Measurements from ENCODE around the gene GABRA4.

GABRA4 gene

GRCh38 chr4:46949822-46950221 is 43.6 kb downstream of the GABRA4 start:
- Histone ChIP-seq H3K36me3 (ENCODE audit: control insufficient read depth in 2 of 2, insufficient read depth in 1 of 2, low read length in 2 of 2) (no peaks in the 10 kb centered on the region), H3K4me3 (ENCODE audit: low read depth, low read length) (no peak overlapping the region), H3K4me1 (ENCODE audit: control insufficient read depth, insufficient read depth, low read length) (no peaks in the 10 kb centered on the region), H3K27ac (ENCODE audit: extremely low read depth, low read depth, low read length) (no peak overlapping the region), H3K9me3 (ENCODE audit: control insufficient read depth, insufficient read depth, low read depth, low read length) (no peaks in the 10 kb centered on the region)
- ChIA-PET POLR2A (no interaction called here), CTCF (no interaction called here)
- no peak for TF ChIP-seq ZNF366 (tag by site-specific recombination; conservative IDR thresholded peaks at IDR 0.05)
- TF ChIP-seq ZBTB17 (tag by site-specific recombination; IDR thresholded peaks at IDR 0.05) = no peak
- TF ChIP-seq ZNF658 (tag by site-specific recombination; IDR thresholded peaks at IDR 0.05) = no peak
- no peak for TF ChIP-seq ZNF785 (tag by site-specific recombination; IDR thresholded peaks at IDR 0.05)
- TF ChIP-seq ZNF362 (tag by site-specific recombination; IDR thresholded peaks at IDR 0.05) = no peak
- TF ChIP-seq GLIS1 (tag by site-specific recombination; IDR thresholded peaks at IDR 0.05) = no peak
- no peak for TF ChIP-seq ZNF248 (tag by site-specific recombination; IDR thresholded peaks at IDR 0.05)
- TF ChIP-seq CTCF (tag by site-specific recombination; IDR thresholded peaks at IDR 0.05) = no peak
- TF ChIP-seq ZNF596 (tag by site-specific recombination; IDR thresholded peaks at IDR 0.05) = no peak
- no peak for TF ChIP-seq ZXDB (tag by site-specific recombination; IDR thresholded peaks at IDR 0.05)
- TF ChIP-seq ZNF585B (tag by site-specific recombination; IDR thresholded peaks at IDR 0.05) = no peak
- no peak for TF ChIP-seq ZNF292 (tag by site-specific recombination; IDR thresholded peaks at IDR 0.05; ENCODE audit: borderline replicate concordance, low read depth)
- no peak for TF ChIP-seq ZNF600 (tag by site-specific recombination; IDR thresholded peaks at IDR 0.05)
- TF ChIP-seq ZNF394 (tag by site-specific recombination; IDR thresholded peaks at IDR 0.05; ENCODE audit: borderline replicate concordance) = no peak

- Histone ChIP-seq H3K36me3 (ENCODE audit: control insufficient read depth in 2 of 2, insufficient read depth in 1 of 2, low read length in 2 of 2) (no peaks in the 10 kb centered on the region), H3K27ac (ENCODE audit: extremely low read depth, low read depth, low read length) (no peak overlapping the region), H3K4me1 (ENCODE audit: control insufficient read depth, insufficient read depth, low read length) (no peaks in the 10 kb centered on the region), H3K4me3 (ENCODE audit: low read depth, low read length) (no peak overlapping the region), H3K9me3 (ENCODE audit: control insufficient read depth, insufficient read depth, low read depth, low read length) (no peaks in the 10 kb centered on the region)
- ChIA-PET CTCF (no interaction called here), POLR2A (no interaction called here)
- TF ChIP-seq ZNF544 (tag by site-specific recombination; IDR thresholded peaks at IDR 0.05) = no peak
- TF ChIP-seq ZNF548 (tag by site-specific recombination; IDR thresholded peaks at IDR 0.05) = no peak
- TF ChIP-seq ZNF157 (tag by site-specific recombination; IDR thresholded peaks at IDR 0.05) = no peak
- TF ChIP-seq KLF7 (tag by site-specific recombination; IDR thresholded peaks at IDR 0.05; ENCODE audit: borderline replicate concordance) = no peak
- no peak for TF ChIP-seq ZNF670 (tag by site-specific recombination; IDR thresholded peaks at IDR 0.05; ENCODE audit: low read depth)
- no peak for TF ChIP-seq RBAK (tag by site-specific recombination; IDR thresholded peaks at IDR 0.05)
- no peak for TF ChIP-seq ZNF394 (tag by site-specific recombination; IDR thresholded peaks at IDR 0.05; ENCODE audit: borderline replicate concordance)
- no peak for TF ChIP-seq ZNF23 (tag by site-specific recombination; IDR thresholded peaks at IDR 0.05; ENCODE audit: borderline replicate concordance)
Observed at GRCh38 chr4:46947541-46947940, 45.8 kb downstream of the GABRA4 start.

GRCh38 chr4:46946919-46947536 is 46.4 kb downstream of the GABRA4 start:
- Histone ChIP-seq H3K4me3 (ENCODE audit: low read depth, low read length) (no peak overlapping the region), H3K27ac (ENCODE audit: extremely low read depth, low read depth, low read length) (no peak overlapping the region)
- POLR2A ChIA-PET = no interaction called here
- TF ChIP-seq TRIM28 (IDR thresholded peaks at IDR 0.05; ENCODE audit: borderline replicate concordance, low read length) (no peak), KLF7 (tag by site-specific recombination; IDR thresholded peaks at IDR 0.05; ENCODE audit: borderline replicate concordance) (no peak), ZNF513 (tag by site-specific recombination; IDR thresholded peaks at IDR 0.05) (no peak), BCL11B (tag by site-specific recombination; IDR thresholded peaks at IDR 0.05; ENCODE audit: low read depth) (no peak), ZNF585B (tag by site-specific recombination; IDR thresholded peaks at IDR 0.05) (no peak), ZNF571 (tag by site-specific recombination; IDR thresholded peaks at IDR 0.05) (no peak), ZNF354C (tag by site-specific recombination; IDR thresholded peaks at IDR 0.05; ENCODE audit: borderline replicate concordance, low read depth) (no peak), ZNF76 (tag by site-specific recombination; IDR thresholded peaks at IDR 0.05; ENCODE audit: borderline replicate concordance, low read depth) (no peak), ZNF792 (tag by site-specific recombination; IDR thresholded peaks at IDR 0.05) (no peak), ZNF132 (tag by site-specific recombination; IDR thresholded peaks at IDR 0.05; ENCODE audit: borderline replicate concordance) (no peak), ZNF121 (tag by site-specific recombination; IDR thresholded peaks at IDR 0.05) (no peak)

More at GRCh38 chr4:46946919-46947536, 46.4 kb downstream of the GABRA4 start:
- CTCF ChIA-PET = no interaction called here
- Histone ChIP-seq H3K36me3 (ENCODE audit: control insufficient read depth in 2 of 2, insufficient read depth in 1 of 2, low read length in 2 of 2) (no peaks in the 10 kb centered on the region), H3K9me3 (ENCODE audit: control insufficient read depth, insufficient read depth, low read depth, low read length) (no peaks in the 10 kb centered on the region), H3K4me1 (ENCODE audit: control insufficient read depth, insufficient read depth, low read length) (no peaks in the 10 kb centered on the region)
